PC-3 (cell line): ENCODE data around the gene PIGO. TPM values are rescaled to one million over a fixed set of nuclear protein-coding genes. Genes with fewer than 3 reads are reported as not detected.

Experiments used
- ATAC-seq: fragments of 200-7000 bp; cut with Tn5 transposase; 2 replicates; pipeline ENCODE4 v1.9.1; 2020; ENCODE audit warnings: mild to moderate bottlenecking, moderate library complexity
- BruUV-seq: library from RNA; stranded (reverse); fragments of 400-500 nt; replicated peaks from 2 replicates; lab custom pipeline; 2021; lab: Mats Ljungman, UMichigan
- CTCF ChIA-PET: fragments of 300-600 bp; sonication (Branson Sonifier 250); formaldehyde crosslinking; loops from one replicate; lab custom pipeline; 2022; ENCODE audit warnings: antibody characterized with exemption; lab: Charles Lee
- POLR2A ChIA-PET: fragments of 300-600 bp; sonication (Branson Sonifier 250); formaldehyde crosslinking; loops from one replicate; lab custom pipeline; 2022; ENCODE audit warnings: antibody characterized with exemption; ENCODE audit not compliant: unreplicated experiment; lab: Charles Lee
- DNase-seq: peaks from one replicate; pipeline ENCODE4 v3.0.0-alpha.2; 2015
- H2AFZ ChIP-seq: fragments of 300-600 bp; sonication (generic); 2 replicates; pipeline ENCODE4 v1.6.0; 2016; ENCODE audit warnings: antibody characterized with exemption, low read length
- H3F3A ChIP-seq: fragments of 300-600 bp; sonication (generic); one replicate; pipeline ENCODE4 v1.6.0; 2017; ENCODE audit warnings: antibody characterized with exemption, low read length, control low read depth, mild to moderate bottlenecking; ENCODE audit not compliant: unreplicated experiment
- H3K27ac ChIP-seq: fragments of 300-600 bp; sonication (generic); 2 replicates; pipeline ENCODE4 v1.5.1; 2016; ENCODE audit warnings: mild to moderate bottlenecking, low read length
- H3K27me3 ChIP-seq: fragments of 300-600 bp; sonication (generic); 2 replicates; pipeline ENCODE4 v1.6.1; 2016; ENCODE audit warnings: low read length, mixed read lengths
- H3K36me3 ChIP-seq: fragments of 300-600 bp; sonication (generic); 2 replicates; pipeline ENCODE4 v1.6.1; 2016; ENCODE audit warnings: low read depth, mixed run types, low read length, mixed read lengths
- H3K4me1 ChIP-seq: fragments of 300-600 bp; sonication (generic); 2 replicates; pipeline ENCODE4 v1.5.1; 2016; ENCODE audit warnings: low read length; ENCODE audit not compliant: insufficient read depth
- H3K4me2 ChIP-seq: fragments of 300-600 bp; sonication (generic); 2 replicates; pipeline ENCODE4 v1.6.0; 2016; ENCODE audit warnings: low read length
- H3K4me3 ChIP-seq: fragments of 300-600 bp; sonication (generic); 2 replicates; pipeline ENCODE4 v1.5.1; 2016; ENCODE audit warnings: mild to moderate bottlenecking, low read length, mixed read lengths
- H3K79me2 ChIP-seq: fragments of 300-600 bp; sonication (generic); 2 replicates; pipeline ENCODE4 v1.6.1; 2017; ENCODE audit warnings: low read length, mixed read lengths
- H3K9ac ChIP-seq: fragments of 300-600 bp; sonication (generic); 2 replicates; pipeline ENCODE4 v1.6.0; 2016; ENCODE audit warnings: mild to moderate bottlenecking, low read length
- H3K9me2 ChIP-seq: fragments of 300-600 bp; sonication (generic); replicated peaks from 2 replicates; pipeline ENCODE4 v1.6.1; 2016; ENCODE audit warnings: mixed run types, low read length, mixed read lengths
- H3K9me3 ChIP-seq: fragments of 300-600 bp; sonication (generic); 2 replicates; pipeline ENCODE4 v1.6.1; 2016; ENCODE audit warnings: low read length, mixed read lengths
- H4K20me1 ChIP-seq: fragments of 300-600 bp; sonication (generic); 2 replicates; pipeline ENCODE4 v1.6.1; 2016; ENCODE audit warnings: low read length, mixed read lengths
- EZH2 ChIP-seq: fragments of 300-600 bp; sonication (generic); IDR thresholded peaks from one replicate; pipeline ENCODE4 v1.6.1; 2017; ENCODE audit warnings: antibody characterized with exemption, mild to moderate bottlenecking, low read length; ENCODE audit not compliant: unreplicated experiment
- EZH2phosphoT487 ChIP-seq: fragments of 300-600 bp; sonication (generic); IDR thresholded peaks from 2 replicates; pipeline ENCODE4 v1.6.1; 2018; ENCODE audit warnings: mild to moderate bottlenecking, antibody characterized with exemption, low read length, borderline replicate concordance
- intact Hi-C: fragments of 100-400 bp; cut with micrococcal nuclease; formaldehyde crosslinking; loops from 2 replicates; pipeline ENCODE4 v1.9.0; 2023
- total RNA-seq: library from RNA; depleted of rRNA; stranded (reverse); fragments of >200 nt; gene quantifications from 2 replicates; pipeline ENCODE4 v1.2.3, GENCODE V29; 2014
- TF ChIP-seq, protein P1 (sequence below): fragments of 300-600 bp; sonication (generic); conservative IDR thresholded peaks from 2 replicates; pipeline ENCODE4 v1.5.1; 2017; ENCODE audit warnings: antibody characterized with exemption, low read depth, mild to moderate bottlenecking, low read length

PIGO gene
- total RNA-seq, 1 experiment from 2014 or later = 18.2 TPM

DNA sequence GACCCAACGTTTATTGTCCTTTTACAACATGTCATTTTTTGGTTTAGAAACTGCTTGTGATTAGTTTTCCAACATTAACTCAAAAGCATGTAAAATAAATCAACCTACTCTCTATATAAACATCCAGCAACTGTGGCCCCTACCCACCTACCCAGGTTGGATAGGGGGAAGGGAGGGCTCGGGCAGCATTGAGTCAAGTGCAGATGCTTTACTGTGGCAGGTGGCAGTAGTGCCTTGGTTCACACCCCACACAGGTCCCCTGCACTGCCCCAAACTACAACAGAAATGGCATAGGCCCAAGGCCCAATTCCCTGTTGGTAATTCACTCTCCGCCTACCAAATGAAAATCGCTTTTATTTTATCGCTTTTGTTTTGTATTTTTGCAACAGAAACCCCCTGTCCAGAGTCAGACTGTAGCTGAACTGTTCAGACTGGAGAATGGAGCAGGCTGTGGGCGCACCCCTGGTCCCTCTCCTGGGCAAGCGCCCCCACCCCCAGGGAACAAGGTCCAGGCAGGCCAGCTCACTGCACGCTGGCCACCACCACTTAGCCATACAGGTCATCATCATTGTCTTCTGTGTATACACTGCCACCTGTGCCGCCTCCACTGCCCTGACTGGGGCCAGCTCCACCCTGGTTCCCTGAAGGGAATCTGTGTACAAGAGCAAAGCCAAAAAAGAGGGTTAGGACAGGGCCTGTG is 39.7 kb downstream of the PIGO start:
- POLR2A ChIA-PET = no interaction called here
- intact Hi-C loops = no loop called here
- H3K4me2 ChIP-seq = no peak overlapping the region
- CTCF ChIA-PET = no interaction called here
- no peaks in the 10 kb centered on the region for H3K79me2 ChIP-seq
- H3F3A ChIP-seq = no peaks in the 10 kb centered on the region
- H3K4me3 ChIP-seq = no peak overlapping the region
- DNase-seq (no peak), ATAC-seq (no peak)
- H3K36me3 ChIP-seq = peaks cover 62% of the 10 kb centered on the region
- no peaks in the 10 kb centered on the region for H3K4me1 ChIP-seq
- no peaks in the 10 kb centered on the region for H3K9me3 ChIP-seq
- no peaks in the 10 kb centered on the region for H3K9me2 ChIP-seq
- no peak overlapping the region for H3K9ac ChIP-seq
- no peak overlapping the region for H3K27ac ChIP-seq
- H3K27me3 ChIP-seq = no peaks in the 10 kb centered on the region
- TSS peak; percentile 20 for BruUV-seq
- TF ChIP-seq, protein P1, sequence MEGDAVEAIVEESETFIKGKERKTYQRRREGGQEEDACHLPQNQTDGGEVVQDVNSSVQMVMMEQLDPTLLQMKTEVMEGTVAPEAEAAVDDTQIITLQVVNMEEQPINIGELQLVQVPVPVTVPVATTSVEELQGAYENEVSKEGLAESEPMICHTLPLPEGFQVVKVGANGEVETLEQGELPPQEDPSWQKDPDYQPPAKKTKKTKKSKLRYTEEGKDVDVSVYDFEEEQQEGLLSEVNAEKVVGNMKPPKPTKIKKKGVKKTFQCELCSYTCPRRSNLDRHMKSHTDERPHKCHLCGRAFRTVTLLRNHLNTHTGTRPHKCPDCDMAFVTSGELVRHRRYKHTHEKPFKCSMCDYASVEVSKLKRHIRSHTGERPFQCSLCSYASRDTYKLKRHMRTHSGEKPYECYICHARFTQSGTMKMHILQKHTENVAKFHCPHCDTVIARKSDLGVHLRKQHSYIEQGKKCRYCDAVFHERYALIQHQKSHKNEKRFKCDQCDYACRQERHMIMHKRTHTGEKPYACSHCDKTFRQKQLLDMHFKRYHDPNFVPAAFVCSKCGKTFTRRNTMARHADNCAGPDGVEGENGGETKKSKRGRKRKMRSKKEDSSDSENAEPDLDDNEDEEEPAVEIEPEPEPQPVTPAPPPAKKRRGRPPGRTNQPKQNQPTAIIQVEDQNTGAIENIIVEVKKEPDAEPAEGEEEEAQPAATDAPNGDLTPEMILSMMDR = no peak
- TF ChIP-seq EZH2 (no peak), EZH2phosphoT487 (no peak)
- H2AFZ ChIP-seq = no peak overlapping the region
- H4K20me1 ChIP-seq = peaks cover 7% of the 10 kb centered on the region; the same call in 1 of the 2 replicates

DNA sequence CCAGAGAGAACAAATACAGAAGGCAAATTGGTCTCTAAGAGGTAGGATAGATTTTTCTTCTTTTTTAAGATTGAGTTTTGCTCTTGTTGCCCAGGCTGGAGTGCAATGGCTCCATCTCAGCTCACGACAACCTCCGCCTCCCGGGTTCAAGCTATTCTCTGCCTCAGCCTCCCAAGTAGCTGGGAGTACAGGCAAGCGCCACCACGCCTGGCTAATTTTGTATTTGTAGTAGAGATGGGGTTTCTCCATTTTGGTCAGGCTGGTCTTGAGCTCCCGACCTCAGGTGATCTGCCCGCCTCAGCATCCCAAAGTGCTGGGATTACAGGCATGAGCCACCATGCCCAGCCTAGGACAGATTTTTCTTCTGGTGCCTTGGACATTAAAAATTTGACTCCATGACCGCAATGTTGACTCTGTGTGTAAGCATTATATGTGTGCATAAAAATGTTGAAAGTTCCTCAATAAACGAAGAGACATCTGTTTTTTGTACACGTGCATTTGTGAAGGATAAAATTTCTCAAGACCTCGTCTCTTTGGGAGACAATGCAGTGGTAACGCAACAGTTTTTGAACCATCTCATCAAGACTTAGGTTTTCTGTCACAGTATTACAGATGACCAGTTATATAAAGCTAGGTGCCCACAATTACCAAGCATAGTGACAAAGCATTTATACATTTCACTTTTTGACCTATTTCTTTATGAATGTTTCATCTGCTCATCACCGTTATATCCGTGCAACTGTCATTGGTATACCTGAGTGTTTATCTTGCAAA is 41.3 kb downstream of the PIGO start:
- Histone ChIP-seq H3K4me2 (no peak overlapping the region), H3K79me2 (no peaks in the 10 kb centered on the region), H3K27me3 (no peaks in the 10 kb centered on the region), H3F3A (no peaks in the 10 kb centered on the region), H3K36me3 (peaks cover 50% of the 10 kb centered on the region), H3K9ac (no peak overlapping the region), H4K20me1 (peaks cover 3% of the 10 kb centered on the region; the same call in 1 of the 2 replicates), H3K4me3 (no peak overlapping the region), H3K27ac (no peak overlapping the region), H2AFZ (no peak overlapping the region), H3K4me1 (no peaks in the 10 kb centered on the region), H3K9me3 (no peaks in the 10 kb centered on the region), H3K9me2 (no peaks in the 10 kb centered on the region)
- ATAC-seq (no peak), DNase-seq (no peak)
- no TSS peak for BruUV-seq
- no peak for TF ChIP-seq EZH2phosphoT487
- TF ChIP-seq, protein P1 = no peak
- TF ChIP-seq EZH2 = no peak
- intact Hi-C loops = no loop called here
- CTCF ChIA-PET = no interaction called here
- POLR2A ChIA-PET = no interaction called here
